NCI-H226 (cell line): ENCODE results near the gene SAFB2.
A peak's percentile ranks its signal among the peaks of the same experiment; 100 is the strongest.

Experiments
- DNase-seq: peaks from one replicate; pipeline ENCODE4 v3.0.0-alpha.2; 2015

The SAFB2 gene

DNA sequence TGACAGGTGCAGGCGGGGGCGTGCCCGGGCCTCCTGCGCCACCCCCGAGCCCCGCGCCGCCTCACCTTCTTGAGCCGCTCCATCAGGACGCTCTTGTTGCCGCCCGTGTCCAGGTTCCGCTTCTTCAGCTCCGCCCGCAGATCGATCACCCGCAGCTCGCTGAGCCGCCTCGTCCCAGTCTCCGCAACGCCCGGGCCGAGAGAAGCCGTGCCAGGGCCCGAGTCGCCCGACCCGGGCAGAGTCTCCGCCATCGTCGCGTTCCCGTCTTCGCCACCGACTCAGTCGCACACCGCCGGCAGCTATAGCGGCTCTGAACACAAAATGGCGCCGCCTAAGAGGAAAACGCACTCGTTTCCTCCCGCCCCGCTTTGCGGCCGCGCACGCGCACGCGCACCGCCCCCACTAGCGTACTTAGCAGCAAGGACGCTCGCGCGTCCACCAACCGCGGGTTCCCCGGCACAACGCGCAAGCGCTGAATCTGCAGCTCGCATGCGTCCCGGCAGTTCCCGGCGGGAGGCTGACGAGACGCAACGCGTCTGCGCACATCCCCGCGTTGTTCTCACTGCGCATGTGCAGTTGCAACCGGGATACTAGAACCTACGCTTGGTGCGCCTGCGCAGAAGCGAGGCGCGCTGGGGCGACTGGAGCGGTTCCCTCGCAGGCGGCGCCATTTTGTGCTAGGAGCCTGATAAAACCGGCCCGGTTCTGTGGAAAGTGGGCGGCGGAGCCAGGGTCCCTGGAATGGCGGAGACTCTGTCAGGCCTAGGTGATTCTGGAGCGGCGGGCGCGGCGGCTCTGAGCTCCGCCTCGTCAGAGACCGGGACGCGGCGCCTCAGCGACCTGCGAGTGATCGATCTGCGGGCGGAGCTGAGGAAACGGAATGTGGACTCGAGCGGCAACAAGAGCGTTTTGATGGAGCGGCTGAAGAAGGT lies at the start of gene SAFB2, which contains the start of gene SAFB:
Gene SAFB2, minus strand, starts transcription at position 312 of the 932 bp plus-strand sequence. Its CDS starts 61 bp downstream, at position 251.
Gene SAFB, plus strand, starts transcription at position 619 of the 932 bp plus-strand sequence. Its CDS starts 123 bp downstream, at position 742.
- peak; percentile 99 for DNase-seq

DNA sequence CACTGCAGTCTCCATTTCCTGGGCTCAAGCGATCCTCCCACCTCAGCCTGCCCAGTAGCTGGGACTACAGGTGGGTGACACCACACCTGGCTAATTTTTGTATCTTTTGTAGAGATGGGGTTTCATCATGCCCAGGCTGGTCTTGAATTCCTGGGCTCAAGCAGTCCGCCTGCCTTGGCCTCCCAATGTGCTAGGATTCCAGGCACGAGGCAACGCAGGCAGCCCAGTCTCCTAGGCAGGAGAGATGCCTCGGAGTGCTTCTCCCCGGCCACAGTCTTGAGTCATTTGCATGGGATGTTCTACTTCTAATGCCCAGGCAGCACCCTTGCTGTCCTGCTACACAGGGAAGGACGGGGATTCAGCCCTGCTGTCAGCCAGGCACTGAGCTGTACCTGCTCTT lies 49.0 kb upstream of the SAFB2 start:
- no peak for DNase-seq

DNA sequence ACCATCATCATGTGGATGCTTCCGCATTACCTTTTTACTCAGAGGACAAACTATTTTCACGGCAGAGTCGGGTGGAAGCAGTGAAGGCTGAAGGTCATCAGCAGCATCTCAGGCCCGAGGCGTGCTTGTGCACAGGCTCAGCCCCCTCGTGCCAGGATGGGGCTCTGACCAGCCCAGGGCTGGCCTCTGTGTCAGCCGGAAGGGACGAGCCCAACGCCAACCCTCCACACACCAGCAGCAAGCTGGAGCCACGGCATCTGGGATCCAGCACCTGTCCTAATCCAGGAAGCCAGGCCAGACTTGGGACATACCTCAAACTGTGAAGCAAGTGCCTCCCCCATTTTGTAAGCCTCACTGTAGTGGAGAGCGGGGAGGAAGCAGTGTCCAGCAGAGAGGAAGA lies 46.6 kb upstream of the SAFB2 start:
- no peak for DNase-seq

DNA sequence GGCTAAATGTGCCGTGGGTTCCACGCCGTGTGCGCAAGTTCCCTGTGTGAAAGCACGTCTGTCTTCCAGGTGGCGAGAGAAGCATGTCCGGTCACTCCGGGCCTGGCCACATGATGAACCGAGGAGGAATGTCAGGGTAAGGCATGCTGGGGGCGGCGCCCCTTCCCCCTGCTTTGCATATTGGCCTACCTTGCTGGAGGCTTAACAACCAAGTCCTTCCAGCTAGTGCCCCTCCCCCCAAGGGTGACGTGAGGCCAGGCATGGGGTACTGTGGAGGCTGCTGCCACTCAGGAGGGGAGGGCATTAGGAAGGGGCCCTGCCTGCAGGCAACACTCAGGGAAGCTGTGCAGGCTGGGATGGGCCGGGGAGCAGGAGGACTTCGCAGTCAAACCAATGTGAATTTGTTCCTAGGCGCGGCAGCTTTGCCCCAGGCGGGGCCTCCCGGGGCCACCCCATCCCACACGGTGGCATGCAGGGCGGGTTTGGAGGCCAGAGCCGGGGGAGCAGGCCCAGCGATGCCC lies 45.2 kb upstream of the SAFB2 start:
- DNase-seq: no peak

DNA sequence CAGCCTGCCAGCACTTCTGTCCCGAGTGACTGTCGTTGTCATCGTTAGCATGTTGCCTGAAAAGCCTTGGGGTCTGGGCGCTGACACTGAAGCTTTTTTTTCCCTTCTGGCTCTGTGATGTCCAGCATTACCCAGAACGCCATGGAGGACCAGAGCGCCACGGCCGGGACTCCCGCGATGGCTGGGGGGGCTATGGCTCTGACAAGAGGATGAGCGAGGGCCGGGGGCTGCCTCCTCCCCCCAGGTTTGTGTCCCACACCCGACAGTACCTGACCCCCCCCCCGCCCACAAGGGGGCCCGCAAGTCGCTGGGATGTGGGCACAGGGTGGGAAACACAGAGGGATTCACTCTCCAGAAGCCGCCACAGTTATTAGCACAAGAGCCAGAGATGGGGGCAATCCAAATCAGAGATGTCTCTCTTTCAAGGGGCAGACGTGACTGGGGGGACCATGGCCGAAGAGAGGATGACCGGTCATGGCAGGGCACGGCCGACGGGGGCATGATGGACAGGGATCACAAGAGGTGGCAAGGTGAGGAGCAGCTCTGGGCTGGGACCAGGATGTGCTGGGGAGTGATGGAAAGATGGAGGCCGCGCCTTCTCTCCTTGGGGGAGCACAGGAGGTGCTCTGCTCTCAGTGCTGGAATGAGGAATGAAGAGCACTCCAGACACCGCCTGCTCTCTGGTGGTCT lies 44.5 kb upstream of the SAFB2 start:
- no peak for DNase-seq

DNA sequence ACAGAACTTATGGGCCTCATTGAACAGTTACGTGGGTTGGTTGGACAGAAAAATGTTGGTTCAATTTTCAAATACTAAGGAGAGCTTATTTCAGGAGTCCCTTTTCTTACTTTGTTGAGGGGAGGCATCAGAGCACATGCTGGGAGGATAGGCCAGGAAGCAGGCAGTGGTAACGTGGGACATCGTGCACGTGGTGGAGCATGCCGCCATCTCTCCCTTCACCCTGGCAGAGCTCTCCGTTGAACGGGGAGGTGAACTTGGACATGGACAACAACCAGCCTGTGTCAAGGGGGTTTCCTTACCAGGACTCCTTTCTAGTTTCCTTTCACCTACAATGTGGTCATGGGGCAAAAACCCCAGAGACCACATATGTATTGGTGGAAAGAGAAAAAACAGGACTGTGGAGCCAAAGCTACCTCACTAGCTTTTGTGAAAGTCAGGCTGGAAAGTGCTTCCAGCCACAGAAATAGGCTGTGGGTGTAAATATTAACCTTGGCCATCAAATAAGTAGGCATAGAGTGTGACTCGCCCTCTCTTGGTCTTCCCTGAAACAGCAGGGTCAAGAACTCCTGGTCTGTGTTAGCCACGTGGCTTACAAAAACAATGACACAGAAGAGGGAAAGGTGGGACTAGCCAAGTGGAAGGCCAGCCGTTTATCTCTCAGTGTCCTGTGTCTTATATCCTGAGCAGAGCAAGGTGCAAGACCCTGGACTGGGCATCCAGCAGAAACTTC lies 43.4 kb upstream of the SAFB2 start:
- no peak for DNase-seq

DNA sequence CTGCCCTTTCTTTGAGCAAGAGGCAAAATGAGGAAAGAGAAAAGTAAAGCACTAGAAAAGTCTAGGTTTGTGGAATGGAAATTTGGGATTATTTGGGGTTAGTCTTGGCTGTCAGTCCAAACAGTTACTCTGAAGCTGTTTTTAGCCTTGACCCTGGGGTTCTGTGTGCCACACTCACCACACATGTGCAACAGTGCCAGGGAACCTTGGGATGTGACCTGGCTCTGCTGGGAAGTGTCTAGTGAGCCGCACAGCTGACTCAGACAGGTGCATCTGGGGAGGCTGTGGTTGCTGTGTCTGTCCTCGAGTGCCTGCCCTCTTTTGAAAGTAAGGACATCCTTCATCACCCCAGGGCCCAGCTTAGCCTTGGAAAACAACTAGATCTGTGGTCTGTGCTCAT lies 41.9 kb upstream of the SAFB2 start:
- DNase-seq: no peak

DNA sequence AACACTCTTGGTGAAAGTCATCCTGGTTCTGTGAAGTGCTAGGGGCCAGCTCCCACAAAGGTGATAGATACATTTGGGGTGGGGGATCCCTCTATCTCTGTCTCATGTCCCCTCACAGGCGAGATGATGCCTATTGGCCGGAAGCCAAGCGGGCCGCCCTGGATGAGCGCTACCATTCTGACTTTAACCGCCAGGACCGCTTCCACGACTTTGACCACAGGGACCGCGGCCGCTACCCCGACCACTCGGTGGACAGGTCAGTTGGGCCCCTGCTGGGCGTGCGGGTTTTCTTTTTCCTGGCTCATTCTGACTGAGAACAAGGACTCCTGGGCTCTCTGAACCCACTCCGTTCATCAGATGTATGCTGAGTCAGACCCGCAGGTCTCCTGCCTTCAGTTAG lies 41.3 kb upstream of the SAFB2 start:
- DNase-seq: no peak

DNA sequence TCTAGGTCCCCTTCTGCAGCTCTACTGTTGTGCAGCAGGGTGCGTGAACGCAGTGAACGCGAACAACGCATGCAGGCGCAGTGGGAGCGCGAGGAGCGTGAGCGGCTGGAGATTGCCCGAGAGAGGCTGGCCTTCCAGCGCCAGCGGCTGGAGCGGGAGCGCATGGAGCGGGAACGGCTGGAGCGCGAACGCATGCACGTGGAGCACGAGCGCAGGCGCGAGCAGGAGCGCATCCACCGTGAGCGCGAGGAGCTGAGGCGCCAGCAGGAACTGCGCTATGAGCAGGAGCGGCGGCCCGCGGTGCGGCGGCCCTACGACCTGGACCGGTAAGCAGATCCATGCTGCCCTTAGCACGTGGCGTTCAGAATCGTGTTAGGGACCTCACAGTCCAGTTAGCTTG lies 38.9 kb upstream of the SAFB2 start:
- no peak for DNase-seq

DNA sequence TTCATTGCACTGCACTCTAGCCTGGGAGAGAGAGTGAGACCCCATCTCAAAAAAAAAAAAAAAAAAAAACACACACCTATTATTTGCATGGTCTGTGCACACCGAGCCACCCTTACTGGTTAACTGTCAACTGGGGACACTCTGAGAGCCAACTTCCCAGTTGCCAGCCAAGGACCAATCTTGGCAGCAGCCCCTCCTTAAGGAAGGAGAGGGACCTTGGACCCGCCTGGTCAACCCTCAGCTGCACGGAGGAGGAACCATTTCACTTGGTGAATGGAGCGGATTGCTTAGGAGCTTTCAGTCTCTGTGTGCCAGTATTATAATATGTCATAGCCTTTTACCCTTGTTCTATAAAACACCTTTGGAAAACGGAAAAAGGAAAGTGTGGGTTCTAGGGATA lies 32.8 kb upstream of the SAFB2 start:
- DNase-seq: no peak

DNA sequence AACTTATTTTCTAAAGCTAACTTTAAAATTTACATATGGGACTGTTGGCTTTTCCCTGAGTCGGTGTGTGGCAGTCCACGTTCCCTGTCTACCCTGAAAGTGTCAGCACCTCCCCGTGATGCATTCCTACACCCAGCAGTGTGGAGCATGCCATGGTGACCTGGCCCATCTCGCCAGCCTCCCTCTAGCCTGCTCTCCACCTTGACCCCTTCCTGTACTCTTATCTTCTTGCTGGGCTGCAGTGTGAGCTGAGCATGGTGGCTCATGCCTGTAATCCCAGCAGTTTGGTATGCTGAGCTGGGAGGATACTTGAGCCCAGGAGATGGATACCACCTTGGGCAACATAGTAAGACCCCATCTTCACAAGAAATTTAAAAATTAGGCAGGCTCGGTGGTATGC lies 32.4 kb upstream of the SAFB2 start:
- DNase-seq: no peak

DNA sequence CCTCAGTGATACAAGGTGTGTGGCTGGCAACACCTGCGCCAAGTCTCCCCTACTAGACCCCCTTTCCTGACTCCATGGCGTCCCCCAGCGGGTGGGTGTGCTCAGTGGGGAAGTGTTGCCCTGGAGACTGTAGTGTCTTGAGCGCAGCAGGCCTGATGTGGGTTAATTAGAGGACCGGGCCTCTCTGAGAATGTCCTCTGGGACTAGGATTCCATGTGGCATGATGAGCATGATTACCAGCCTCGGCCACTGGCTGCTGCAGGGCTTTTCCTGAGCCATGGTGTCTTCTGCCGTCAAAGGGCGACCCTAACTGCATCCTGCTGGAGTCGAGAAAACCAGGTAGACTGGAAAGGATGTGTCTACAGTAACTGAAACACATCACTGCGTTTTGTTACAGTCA lies 29.7 kb upstream of the SAFB2 start:
- DNase-seq: no peak

DNA sequence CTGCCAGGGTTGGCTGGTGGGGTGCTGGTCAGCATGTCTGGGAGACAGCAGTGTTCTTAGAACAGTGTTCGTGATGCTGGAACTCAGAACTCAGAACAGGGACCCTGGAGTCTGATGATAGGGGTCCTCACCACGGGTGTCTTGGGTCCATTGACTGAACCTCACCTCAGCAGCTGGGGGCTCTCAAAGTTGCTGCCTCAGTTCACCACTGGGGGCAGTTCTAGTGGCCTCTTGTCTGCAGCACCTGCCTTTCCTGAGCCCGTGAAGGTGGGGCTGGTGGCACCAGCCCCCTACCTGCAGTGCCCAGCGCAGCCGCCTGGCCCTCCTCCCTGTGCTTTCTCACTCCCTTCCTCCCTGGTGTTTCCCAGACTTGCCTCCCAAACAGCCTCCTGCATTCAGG lies 28.8 kb upstream of the SAFB2 start:
- no peak for DNase-seq

DNA sequence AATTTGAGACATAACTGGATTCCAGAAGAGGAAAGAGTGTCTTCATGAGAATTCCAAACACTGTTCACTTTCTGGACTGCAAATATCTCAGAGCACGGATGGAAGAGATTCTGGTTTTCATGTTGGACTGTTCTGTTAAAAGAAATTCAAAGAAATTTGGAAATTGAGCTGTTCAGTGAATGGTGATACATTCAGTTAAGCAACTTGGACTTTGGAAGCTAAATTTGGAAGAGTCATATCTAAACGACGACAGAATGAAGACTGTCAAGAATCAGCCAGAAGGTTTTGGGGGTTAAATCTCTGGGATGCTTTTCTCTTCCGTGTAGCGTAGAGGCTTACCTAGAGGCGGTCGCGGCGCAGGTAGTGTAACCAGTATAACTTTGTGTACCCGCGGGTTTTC lies 25.9 kb upstream of the SAFB2 start:
- DNase-seq: no peak

DNA sequence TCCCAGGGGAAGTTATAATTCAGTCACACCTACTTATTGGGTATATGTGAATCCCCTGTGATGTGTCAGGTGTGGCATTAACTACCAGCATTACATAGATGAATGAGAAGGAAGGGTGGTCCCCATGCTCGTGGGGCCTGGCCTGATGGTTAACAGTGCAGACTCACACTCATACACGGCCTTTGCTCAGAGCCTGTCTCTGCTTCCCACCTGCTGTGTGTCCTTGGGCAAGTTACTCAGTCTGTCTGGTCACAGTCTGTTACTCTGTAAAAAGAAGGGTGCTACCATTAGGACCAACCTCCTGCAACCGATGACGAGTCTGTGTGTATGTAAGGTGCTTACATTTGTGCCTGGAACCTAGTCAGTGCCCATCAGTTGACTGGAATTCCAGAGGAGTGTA lies 24.1 kb upstream of the SAFB2 start:
- no peak for DNase-seq

DNA sequence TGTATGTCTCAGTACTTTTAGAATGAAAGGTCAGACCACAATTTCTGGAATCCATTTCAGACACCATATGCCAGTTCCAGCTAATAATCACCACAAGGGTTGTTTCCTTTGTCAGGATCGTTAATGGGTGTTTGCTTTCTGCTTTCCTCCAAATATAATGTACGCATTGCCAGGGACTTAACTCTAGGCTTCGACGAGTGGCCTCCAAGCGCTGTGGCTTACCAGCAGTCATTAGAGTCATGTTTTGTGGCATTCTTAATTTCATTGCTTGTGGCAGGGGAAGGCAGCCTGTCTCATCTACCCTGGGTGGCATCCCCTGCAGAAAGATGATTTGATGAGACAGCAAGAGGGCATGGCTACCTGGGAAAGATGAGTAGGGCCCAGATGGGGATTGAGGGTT lies 22.8 kb upstream of the SAFB2 start:
- no peak for DNase-seq

DNA sequence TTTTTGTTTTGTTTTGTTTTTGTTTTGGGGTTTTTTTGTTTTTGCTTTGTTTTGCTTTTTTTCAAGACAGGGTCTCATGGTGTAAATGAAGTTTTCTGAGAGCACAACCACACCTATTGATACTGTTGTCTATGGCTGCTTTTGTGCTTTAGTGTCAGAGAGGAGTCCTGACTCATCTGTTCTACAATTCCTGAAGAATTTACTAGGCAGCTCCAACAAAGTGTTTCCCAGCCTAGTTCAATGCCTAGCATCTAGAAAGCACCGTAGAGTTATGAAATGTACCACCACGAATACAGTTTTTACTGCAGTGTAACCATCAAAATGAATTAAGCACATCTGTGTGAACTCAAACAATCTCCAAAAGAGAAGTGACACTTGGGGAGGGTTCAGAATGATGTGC lies 21.5 kb upstream of the SAFB2 start:
- no peak for DNase-seq

DNA sequence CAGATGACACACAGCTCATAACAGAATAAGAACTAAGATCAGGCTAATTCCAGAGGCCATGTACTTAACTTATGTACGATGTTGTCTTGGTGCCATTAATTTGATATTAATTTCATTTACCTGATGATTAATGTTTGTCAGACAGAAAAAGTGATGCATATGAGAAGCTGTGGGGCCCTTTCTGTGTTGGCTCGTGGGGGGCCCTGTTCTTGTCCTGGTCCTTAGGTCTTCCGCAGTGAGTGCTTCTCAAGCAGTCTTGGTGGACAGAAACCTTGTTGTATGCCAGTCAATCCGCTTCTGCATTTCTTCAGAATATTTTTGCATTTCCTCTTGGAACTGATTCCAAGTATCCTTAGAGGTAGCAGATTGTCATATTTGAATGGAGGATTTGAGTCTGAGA lies 20.5 kb upstream of the SAFB2 start:
- no peak for DNase-seq

DNA sequence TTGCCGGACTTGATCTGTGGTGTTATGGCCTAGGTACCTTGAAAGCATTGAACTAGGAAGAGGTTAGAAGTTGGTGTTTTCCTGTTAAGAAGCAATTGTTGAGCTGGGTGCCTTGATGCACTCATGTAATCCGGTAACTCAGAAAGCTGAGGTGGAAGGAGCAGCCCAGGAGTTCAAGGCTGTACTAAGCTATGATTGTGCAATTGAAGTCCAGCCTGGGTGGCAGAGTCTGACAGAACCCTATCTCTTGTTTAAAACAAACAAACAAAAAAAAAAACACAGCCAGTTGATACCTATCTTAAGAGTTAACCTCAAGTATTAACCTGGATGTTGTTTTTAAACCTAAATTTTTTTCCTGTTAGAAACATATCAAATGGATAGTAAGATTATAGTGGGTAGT lies 19.6 kb upstream of the SAFB2 start:
- DNase-seq: no peak

DNA sequence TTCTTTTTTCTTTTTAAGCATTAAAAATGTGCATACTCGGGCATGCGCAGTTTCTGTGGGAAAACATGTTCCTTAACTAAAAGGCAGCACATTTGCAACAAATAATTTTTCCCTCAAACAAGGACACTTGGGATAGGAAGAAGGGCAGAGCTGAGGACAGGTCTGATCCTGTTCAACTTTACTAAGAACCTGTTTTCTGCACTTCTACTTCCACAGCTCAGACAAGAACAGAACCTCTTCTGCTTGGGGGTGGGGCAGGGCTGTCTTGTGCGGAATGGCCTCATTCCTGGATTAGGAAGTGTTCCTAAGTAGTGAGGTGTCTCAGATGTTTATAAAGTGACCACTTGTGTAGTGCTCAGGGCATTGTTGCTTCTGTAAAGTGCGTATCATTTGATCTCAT lies 18.6 kb upstream of the SAFB2 start:
- DNase-seq: no peak

DNA sequence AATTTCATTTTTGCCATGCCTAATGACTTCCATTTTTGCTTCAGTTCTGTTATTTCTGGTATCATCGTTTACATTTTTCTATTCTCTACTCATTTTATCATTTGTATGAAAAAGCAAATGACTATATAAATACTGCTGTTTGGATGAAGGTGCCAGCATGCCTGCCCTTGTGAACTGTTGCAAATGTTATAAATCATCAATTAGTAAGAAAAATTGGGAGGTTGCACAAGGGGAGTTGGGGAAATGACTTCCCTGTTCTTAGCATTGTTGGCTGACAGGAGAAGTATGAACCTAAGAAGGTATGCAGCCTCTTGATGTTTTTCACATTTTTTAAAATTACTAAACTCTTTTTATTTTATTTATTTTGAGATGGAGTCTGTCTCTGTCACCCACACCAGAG lies 15.4 kb upstream of the SAFB2 start:
- no peak for DNase-seq

DNA sequence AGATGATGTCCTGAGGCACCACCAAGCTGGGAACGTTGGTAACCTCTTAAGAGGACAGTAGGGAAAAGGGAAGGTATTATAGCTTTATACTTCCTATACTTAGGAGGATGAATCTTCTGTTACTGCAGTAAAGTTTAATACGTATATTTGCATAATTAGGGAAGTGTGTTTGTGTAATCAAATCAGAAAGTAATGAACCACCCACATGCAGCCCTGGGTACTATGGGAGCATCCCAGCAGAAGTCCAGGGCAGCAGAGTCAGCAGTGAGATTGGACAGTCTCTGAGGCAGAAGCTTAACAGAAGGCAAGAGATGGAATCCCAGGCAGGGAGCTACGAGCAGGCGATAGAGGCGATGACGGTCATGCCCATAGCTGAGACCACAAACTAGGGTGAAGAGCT lies 12.9 kb upstream of the SAFB2 start:
- DNase-seq: no peak

DNA sequence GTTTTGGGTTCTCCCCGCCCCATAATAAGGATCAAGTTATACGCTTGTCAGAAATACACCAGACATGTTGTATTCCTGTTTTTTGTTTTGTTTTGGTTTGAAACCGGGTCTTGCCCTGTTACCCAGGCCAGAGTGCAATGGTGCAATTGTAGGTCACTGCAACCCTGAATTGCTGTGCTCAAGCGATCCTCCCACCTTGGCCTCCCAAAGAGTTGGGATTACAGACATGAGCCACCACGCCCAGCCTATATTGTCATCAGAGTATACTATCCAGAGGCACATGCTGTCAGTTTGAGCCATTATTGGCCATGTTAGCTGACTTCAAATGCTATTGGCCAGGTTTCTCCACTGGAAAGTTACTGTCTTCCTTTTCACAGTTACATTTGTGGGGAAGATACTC lies 10.1 kb upstream of the SAFB2 start:
- DNase-seq: no peak
